HG03354 (cell line): ENCODE measurements around the gene SCAMP1.

ENCODE experiments used
- ATAC-seq: cut with Tn5 transposase; IDR thresholded peaks from one replicate; pipeline ENCODE4 v1.9.1; 2021; ENCODE audit warnings: mild to moderate bottlenecking; ENCODE audit not compliant: unreplicated experiment, poor library complexity, severe bottlenecking

SCAMP1 gene

GRCh38 chr5:78508186-78508765 is 147.9 kb downstream of the SCAMP1 start:
- no peak for ATAC-seq

GRCh38 chr5:78509145-78509865 is 148.9 kb downstream of the SCAMP1 start:
- ATAC-seq, result peak; percentile 20

- peak; percentile 88 for ATAC-seq
These were observed 149.7 kb downstream of the SCAMP1 start for GRCh38 chr5:78509884-78510769.

- no peak for ATAC-seq
These were observed 150.9 kb downstream of the SCAMP1 start for GRCh38 chr5:78511121-78511906.

- no peak for ATAC-seq
These were observed 152.0 kb downstream of the SCAMP1 start for GRCh38 chr5:78512435-78512834.

- ATAC-seq, result no peak
These were observed 153.0 kb downstream of the SCAMP1 start for GRCh38 chr5:78513441-78513840.

- no peak for ATAC-seq
These were observed 154.3 kb downstream of the SCAMP1 start for GRCh38 chr5:78514427-78515330.

GRCh38 chr5:78515670-78516069 is 155.3 kb downstream of the SCAMP1 start:
- ATAC-seq, result no peak

- no peak for ATAC-seq
These were observed 158.2 kb downstream of the SCAMP1 start for GRCh38 chr5:78518365-78519197.

GRCh38 chr5:78519198-78519941 is 159.0 kb downstream of the SCAMP1 start:
- no peak for ATAC-seq

GRCh38 chr5:78521455-78521854 is 161.0 kb downstream of the SCAMP1 start:
- ATAC-seq, result no peak

- no peak for ATAC-seq
These were observed 162.3 kb downstream of the SCAMP1 start for GRCh38 chr5:78522476-78523260.

GRCh38 chr5:78523314-78524193 is 163.1 kb downstream of the SCAMP1 start:
- ATAC-seq, result no peak

GRCh38 chr5:78526049-78526525 is 165.7 kb downstream of the SCAMP1 start:
- no peak for ATAC-seq

- no peak for ATAC-seq
These were observed 166.8 kb downstream of the SCAMP1 start for GRCh38 chr5:78527054-78527859.
